Breast epithelium (tissue), 3 donors: ENCODE data around the gene GRHL3.

Source experiments
- POLR2A ChIP-seq: fragments of 450-650 bp; IDR thresholded peaks from one replicate; pipeline ENCODE4 v1.6.1; 2016; ENCODE audit warnings: antibody characterized with exemption, mild to moderate bottlenecking, moderate library complexity
- POLR2AphosphoS5 ChIP-seq, 3 donors: sonication (generic); formaldehyde crosslinking; IDR thresholded peaks; one replicate each; pipeline ENCODE4 v1.6.1; 2017; ENCODE audit warnings: antibody characterized with exemption in 3 of 3
- TF ChIP-seq, protein P1 (sequence below), 3 donors: fragments of 450-650 bp; IDR thresholded peaks; one replicate each; pipeline ENCODE4 v1.5.1; 2016 to 2017; ENCODE audit warnings: antibody characterized with exemption in 3 of 3, mild to moderate bottlenecking in 3 of 3, moderate library complexity in 3 of 3

DNA sequence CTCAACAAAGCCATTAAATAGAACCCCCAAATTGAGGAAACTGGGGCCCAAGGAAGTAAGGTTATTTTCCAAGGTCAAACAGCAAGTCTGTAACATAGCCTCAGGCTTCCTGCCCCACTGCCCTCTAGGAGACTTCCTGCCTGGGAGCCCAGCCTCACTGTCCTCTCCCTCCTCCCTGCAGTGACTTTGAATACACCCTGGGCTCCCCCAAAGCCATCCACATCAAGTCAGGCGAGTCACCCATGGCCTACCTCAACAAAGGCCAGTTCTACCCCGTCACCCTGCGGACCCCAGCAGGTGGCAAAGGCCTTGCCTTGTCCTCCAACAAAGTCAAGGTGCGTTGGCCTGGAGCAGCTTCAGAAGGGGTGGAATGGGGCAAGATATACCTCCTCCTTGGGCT, 18.3 kb downstream of the GRHL3 start:
- TF ChIP-seq, protein P1, sequence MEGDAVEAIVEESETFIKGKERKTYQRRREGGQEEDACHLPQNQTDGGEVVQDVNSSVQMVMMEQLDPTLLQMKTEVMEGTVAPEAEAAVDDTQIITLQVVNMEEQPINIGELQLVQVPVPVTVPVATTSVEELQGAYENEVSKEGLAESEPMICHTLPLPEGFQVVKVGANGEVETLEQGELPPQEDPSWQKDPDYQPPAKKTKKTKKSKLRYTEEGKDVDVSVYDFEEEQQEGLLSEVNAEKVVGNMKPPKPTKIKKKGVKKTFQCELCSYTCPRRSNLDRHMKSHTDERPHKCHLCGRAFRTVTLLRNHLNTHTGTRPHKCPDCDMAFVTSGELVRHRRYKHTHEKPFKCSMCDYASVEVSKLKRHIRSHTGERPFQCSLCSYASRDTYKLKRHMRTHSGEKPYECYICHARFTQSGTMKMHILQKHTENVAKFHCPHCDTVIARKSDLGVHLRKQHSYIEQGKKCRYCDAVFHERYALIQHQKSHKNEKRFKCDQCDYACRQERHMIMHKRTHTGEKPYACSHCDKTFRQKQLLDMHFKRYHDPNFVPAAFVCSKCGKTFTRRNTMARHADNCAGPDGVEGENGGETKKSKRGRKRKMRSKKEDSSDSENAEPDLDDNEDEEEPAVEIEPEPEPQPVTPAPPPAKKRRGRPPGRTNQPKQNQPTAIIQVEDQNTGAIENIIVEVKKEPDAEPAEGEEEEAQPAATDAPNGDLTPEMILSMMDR (IDR thresholded peaks at IDR 0.05): no peak
- TF ChIP-seq POLR2AphosphoS5 (IDR thresholded peaks at IDR 0.05) (no peak), POLR2A (no peak)
